ENCODE measurements around the gene GAB2.

- TF ChIP-seq CTCF (IDR thresholded peaks at IDR 0.05) (no peak), EZH2 (IDR thresholded peaks at IDR 0.05; ENCODE audit: borderline replicate concordance, insufficient read depth, low read depth, low read length, poor library complexity, severe bottlenecking) (no peak)
Measured at GRCh38 chr11:78359921-78360320, 57.7 kb downstream of the GAB2 start.
